Aortic smooth muscle cell (primary cell): ENCODE data around the gene CDK10. TPM values are rescaled to one million over a fixed set of nuclear protein-coding genes. Genes with fewer than 3 reads are reported as not detected.

ENCODE experiments used
- total RNA-seq: library from RNA; depleted of rRNA; stranded (reverse); fragments of >200 nt; gene quantifications from 2 replicates; pipeline ENCODE4 v1.2.3, GENCODE V29; 2014

Gene CDK10
- total RNA-seq, result 32.9 and 33.2 TPM in 2 replicates

GRCh38 chr16:89686520-89687091 is at the start of gene CDK10:
Gene CDK10, plus strand, starts transcription at chr16:89686689. Its CDS starts 22 bp downstream, at chr16:89686711.

GRCh38 chr16:89657442-89658220 is 28.9 kb upstream of the CDK10 start, which contains the start of the genes CHMP1A and SPATA33:
Gene CHMP1A, minus strand, starts transcription at chr16:89657708. Its CDS starts 120 bp downstream, at chr16:89657588.
Gene SPATA33, plus strand, starts transcription at chr16:89657836. Its CDS starts 76 bp downstream, at chr16:89657912.

GRCh38 chr16:89701425-89702406 is 15.2 kb downstream of the CDK10 start, which contains the start of gene SPATA2L:
Gene SPATA2L, minus strand, starts transcription at chr16:89701705. Its CDS starts 473 bp downstream, at chr16:89701232.

GRCh38 chr16:89720813-89721545 is 34.5 kb downstream of the CDK10 start, which contains the start of the genes VPS9D1 and ZNF276:
Gene VPS9D1, minus strand, starts transcription at chr16:89720898. Its CDS starts 37 bp downstream, at chr16:89720861.
Gene ZNF276, plus strand, starts transcription at chr16:89721537. Its CDS starts 104 bp downstream, at chr16:89721641.

Other genes starting within 250 kb of the CDK10 start
- 49.4 and 65.8 TPM in 2 replicates for gene ANKRD11, start 196.1 kb upstream of the CDK10 start, total RNA-seq
- 109 and 122 TPM in 2 replicates for gene SPG7, start 178.3 kb upstream of the CDK10 start, total RNA-seq
- gene RPL13, start 126.0 kb upstream of the CDK10 start, total RNA-seq, result 2,119 and 2,522 TPM in 2 replicates
- gene CPNE7, start 110.9 kb upstream of the CDK10 start, total RNA-seq, result 8.9 and 12.2 TPM in 2 replicates
- not detected in 2 replicates for gene DPEP1, start 73.0 kb upstream of the CDK10 start, total RNA-seq
- 75.3 and 94.5 TPM in 2 replicates for gene CHMP1A, start 29.0 kb upstream of the CDK10 start, total RNA-seq
- gene SPATA33, start 28.9 kb upstream of the CDK10 start, total RNA-seq, result 2.5 and 2.8 TPM in 2 replicates
- gene SPATA2L, start 15.0 kb downstream of the CDK10 start, total RNA-seq, result 8.9 and 13.6 TPM in 2 replicates
- 7.7 and 9.2 TPM in 2 replicates for gene VPS9D1, start 34.2 kb downstream of the CDK10 start, total RNA-seq
- gene ZNF276, start 34.8 kb downstream of the CDK10 start, total RNA-seq, result 13.2 and 14.9 TPM in 2 replicates
- 6.9 and 13.9 TPM in 2 replicates for gene FANCA, start 130.0 kb downstream of the CDK10 start, total RNA-seq
- gene SPIRE2, start 141.8 kb downstream of the CDK10 start, total RNA-seq, result 0.62 and 0.79 TPM in 2 replicates
- gene TCF25, start 186.9 kb downstream of the CDK10 start, total RNA-seq, result 246 and 298 TPM in 2 replicates
- gene MC1R, start 232.2 kb downstream of the CDK10 start, total RNA-seq, result 7.2 and 8.6 TPM in 2 replicates
- gene TUBB3, start 236.7 kb downstream of the CDK10 start, total RNA-seq, result 427 and 492 TPM in 2 replicates